ENCODE data around the gene IGF1R.

IGF1R gene

DNA sequence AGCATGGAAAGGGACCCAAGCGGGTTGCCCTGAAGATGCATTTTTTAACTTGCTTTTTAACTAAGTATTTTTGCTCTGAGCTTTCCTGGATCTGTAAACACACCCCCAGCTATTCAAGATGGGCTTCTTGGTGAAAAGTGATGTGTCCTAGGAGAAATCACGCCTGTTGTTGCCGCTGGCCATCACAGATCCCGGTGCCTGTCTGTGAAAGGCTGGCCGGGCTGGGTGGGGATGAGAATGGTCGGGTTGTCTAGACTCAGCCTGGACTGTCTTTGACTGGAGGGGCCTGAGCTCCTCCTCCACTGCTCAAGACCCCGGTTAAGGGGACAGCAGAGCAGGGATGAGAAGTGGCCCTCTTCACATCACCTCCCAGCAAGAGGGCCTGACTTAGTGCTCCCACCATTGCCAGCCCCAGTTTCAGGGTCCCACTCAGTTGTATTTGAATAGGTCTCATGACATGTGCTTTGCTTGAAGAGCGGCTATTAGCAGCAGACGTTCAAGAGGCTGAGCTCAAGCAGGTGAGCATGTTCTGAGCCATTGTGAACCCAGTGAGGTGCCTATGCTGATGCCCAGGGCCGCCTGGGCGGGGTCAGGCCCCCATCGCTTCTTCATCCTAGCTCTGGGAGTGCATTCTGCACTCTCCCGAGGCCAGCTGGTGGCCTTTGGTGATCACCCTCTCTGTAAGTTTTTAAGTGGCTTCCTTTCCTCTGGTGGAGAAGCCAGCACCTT is 79.9 kb downstream of the IGF1R start:
- DNase-seq, result no peak

GRCh38 chr15:98728811-98729160 is 80.4 kb downstream of the IGF1R start:
- DNase-seq, result no peak

DNA sequence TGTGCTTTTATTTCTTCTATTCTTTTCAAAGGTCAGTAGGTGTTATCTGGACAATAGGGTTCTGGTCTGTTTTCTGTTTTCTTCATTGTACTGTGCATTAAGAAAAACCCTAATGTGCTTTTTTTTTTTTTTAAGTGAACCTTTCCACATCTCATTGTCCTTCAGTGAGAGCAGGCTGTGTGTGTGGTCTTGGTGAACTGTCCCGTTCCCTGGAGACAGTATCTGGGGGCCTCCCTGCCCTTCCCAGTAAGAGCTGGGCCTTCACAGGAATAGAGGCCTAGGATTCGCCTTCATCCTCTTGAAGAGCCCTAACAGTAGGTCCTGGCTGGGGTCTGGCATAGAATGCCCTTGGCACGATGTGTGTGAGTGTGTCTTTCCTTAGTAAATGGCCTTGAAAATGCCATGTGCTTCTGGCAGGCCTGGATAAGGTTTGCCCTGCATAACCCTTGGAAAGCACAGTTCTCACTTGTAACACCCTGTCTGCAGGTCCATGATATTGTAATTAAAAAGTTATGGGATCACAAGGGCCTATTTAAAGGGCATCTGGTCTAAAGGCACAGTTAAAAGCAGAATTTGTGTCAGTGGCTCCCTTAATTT is 81.2 kb downstream of the IGF1R start:
- DNase-seq, result no peak

DNA sequence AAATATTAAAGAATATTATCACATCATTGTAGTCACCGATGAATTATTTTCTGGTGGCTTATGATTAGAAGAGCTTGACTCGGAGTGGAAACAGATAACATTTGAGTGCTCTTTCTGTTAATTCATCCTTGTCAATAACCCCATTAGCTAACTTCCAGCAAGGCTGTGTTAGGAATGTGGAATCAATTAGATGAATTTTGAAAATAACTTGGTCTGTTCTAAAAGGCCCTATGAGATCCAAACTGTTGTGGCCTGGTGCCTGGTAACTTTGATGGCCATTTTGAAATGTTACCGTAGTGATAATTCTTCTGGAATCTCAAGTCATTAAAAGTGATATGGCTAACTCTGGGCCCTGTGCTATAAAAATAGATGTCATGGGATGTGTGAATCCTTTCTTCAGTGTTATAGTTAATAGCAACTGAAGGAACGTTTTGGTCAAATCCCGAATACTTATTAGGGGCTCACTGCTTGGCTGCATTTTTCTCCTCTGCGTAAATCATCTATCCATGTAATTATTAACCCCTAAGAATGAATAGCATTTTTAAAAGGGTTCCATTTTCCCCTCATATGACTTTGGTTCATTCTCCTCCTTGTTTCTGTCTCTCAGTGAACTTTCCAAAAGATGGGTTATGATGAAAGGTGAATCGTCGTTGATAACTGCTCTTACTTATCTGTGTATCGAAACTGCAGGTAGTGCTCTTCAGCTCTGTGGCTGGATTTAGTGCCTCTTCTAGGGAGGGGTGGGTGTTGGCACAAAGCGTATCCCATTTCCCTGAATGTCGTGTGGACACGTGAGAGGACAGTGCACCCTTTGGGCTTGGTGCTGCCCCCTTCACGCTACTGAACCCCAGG is 82.7 kb downstream of the IGF1R start:
- DNase-seq, result no peak

- DNase-seq, result no peak
Observed at GRCh38 chr15:98731712-98732450, 83.5 kb downstream of the IGF1R start.

GRCh38 chr15:98733098-98733497 is 84.8 kb downstream of the IGF1R start:
- DNase-seq, result no peak

GRCh38 chr15:98734466-98735199 is 86.3 kb downstream of the IGF1R start:
- DNase-seq, result no peak

DNA sequence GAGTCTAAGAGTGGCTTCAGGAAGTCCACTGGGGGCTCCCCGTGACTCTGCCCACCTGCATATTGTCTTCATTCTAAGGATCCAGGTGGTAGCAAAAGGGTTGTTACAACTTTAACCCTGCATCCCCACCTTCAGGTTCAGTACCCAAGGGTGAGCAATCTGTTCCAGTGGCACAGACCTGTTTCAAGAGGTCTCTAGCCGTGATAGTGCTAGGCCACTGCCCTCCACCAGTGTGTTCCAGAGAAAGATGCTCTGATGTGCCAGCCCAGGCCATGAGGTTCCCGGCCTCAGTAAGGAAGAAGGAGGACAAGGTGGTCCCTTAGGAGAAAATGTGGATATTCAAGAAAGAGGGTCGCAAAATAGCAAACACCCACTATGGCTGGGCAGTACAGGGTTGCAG is 87.0 kb downstream of the IGF1R start:
- DNase-seq, result no peak

GRCh38 chr15:98735895-98736617 is 87.7 kb downstream of the IGF1R start:
- no peak for DNase-seq

DNA sequence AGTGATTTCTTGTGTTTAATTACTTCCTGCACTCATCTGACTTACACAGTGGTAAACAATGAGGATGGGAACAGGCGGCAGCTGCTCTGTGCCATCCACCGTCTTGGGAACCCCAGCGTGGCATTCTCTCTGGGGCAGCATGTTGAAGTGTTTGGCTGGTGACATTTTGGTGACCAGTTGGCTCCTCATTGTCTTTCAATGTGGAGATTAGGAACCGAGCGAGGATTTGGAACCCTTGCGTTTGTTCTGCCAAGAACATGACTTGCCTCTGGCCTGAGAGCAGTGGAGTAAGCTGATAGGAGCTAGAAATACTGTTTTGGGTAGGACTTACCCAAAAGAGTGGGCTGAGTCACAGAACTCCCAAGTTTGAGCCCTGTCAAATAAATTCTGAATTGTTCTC is 88.8 kb downstream of the IGF1R start:
- DNase-seq, result no peak

DNA sequence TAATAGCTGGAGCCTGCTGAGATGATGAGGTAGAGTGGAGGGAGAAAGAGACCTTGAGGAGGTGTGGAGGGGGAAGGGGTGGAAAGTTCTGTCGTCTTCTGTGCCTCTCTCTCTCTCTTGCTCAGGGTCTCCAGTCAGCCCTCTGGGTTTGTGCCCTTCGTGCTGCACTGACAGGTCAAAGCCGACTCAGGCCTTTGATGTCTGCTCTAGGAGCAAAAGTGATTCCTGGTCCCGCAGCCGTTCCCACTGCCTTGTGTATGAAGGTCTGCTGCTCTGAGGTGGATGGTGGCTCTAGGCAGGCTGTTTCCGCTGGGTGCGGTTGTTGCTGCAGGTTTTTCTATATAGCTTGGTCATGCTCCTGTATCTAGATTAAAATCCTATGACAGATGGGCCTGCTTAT is 89.4 kb downstream of the IGF1R start:
- no peak for DNase-seq

DNA sequence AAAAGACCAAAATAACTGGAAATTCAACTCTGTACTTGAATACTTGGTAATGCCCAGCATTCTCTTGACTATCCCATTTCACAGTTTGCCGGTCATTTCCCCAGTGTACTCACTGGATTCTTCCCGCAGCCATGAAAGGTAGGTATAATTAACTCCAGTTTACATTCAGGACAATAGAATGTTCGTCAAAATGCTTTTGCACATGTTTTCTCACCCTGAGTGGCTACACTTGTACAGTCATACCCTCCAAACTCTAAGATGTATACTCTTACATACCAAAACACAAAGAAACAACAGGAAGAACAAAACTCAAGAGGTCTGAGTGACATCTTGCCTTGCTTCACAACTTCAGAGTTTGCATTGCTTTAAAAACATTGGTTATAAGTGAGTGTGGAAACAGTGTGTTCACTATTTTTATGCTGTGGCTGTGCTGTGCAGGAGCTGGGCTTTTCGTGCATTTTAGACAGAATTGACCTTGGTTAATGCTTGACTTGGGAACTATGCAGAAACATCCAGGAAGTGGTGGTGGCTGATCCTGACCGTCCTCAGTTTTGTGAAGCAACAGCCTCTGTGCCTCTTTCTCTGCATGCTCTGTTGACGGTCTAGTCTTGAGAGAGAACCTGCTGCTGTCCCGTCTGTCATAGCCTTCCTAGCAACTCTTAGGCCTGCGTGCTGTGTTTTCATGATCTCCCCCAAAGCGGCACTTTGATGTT is 90.5 kb downstream of the IGF1R start:
- no peak for DNase-seq

DNA sequence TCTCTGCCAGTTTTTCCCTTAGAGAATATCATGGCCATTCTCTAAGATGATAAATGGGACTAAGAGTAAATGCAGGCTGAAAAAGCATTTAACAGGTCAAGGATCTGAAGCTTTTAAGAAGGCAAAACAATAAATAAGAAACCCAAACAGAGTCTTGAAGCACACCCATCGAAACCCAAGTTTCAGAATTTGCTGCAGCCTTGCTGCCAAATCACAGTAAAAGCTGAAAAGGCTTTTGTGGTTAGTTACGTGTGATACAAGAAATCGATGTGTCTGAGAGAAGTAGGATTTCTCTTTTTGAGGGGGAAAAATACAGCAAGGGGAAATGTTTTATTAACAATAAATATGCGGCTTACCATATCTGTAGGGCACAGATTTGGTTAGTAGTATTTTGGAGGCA is 92.0 kb downstream of the IGF1R start:
- DNase-seq, result no peak

GRCh38 chr15:98740963-98741362 is 92.6 kb downstream of the IGF1R start:
- no peak for DNase-seq

- DNase-seq, result no peak
Observed at GRCh38 chr15:98743177-98743576, 94.8 kb downstream of the IGF1R start.

DNA sequence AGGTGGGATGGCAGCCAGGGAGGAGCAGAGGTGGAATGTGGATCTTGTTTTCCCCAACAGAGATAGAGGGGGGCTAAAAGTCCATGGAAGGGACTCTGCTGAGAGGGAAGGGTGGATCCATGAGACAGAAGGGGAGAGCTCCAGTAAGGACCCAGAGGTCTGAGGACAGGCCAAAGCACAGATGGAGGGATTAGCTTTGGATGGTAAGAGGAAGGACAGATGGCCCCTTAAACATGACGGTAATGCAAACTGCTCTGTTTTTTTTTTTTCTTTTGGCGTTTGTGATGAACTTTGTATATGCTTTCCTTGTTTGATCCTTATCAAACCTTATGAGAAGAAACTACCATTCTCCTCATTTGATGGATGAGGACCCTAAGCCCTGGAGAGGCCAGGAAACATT is 96.2 kb downstream of the IGF1R start:
- DNase-seq, result no peak

GRCh38 chr15:98745179-98745578 is 96.8 kb downstream of the IGF1R start:
- DNase-seq, result no peak

GRCh38 chr15:98745650-98746374 is 97.5 kb downstream of the IGF1R start:
- no peak for DNase-seq

GRCh38 chr15:98746375-98747155 is 98.2 kb downstream of the IGF1R start:
- DNase-seq, result no peak

GRCh38 chr15:98751767-98752166 is 103.4 kb downstream of the IGF1R start:
- no peak for DNase-seq
